Anterior cingulate cortex (tissue), 58 donors: ENCODE data around the gene DIAPH1.

Source experiments
- DNase-seq, 58 donors: peaks; one replicate each; lab custom pipeline; 2025; lab: John Stamatoyannopoulos, UW

The DIAPH1 gene

DNA sequence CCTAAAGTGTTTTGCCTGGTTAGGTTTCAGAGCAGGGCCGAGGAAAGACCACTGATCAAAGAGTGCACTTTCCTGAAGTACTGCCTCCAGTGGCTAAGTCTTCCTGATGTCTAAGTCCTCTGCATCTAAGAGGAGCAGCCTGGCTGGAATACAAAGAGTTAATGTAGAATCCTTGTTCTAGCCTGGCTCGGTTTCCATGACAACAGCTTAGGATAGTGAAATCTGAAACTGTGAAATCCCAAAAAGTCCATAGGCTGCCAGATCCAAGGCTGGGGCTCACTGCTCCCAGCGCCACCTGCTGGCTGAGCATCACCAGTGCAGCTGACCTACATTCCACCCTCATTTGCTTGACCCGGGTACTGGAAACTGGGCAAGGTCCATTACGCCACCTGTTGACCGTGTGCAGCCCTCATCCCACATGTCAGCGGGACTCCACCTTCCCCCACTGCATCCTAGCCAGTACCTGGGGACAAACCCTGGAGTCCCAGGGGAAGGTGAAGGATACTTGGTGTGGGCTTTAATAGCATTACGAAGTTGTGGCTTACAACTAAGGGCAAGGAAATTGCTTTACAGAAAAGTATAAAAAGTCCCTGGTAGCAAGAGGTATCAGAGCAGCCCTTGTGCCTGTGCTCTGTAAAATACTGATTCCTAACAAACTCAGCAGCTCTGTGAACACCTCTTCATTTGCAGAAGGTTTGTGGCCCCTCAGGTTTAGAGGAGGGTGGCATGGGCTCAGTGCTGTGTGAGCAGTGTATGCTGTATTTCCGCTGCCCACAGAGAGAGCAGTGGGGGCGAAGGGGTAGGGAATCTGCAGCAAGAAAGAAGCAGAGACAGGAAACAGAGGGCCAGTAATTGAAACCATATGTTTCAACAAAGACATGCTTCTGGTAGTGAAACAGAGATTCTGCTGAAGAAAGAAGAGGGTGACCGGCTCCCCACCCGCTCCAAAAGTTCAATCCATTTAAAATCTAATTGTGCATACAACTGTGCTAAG lies 93.9 kb downstream of the DIAPH1 start:
- DNase-seq, result peak in 56 of 58 donors; percentile 45 to 92 (median 77)

DNA sequence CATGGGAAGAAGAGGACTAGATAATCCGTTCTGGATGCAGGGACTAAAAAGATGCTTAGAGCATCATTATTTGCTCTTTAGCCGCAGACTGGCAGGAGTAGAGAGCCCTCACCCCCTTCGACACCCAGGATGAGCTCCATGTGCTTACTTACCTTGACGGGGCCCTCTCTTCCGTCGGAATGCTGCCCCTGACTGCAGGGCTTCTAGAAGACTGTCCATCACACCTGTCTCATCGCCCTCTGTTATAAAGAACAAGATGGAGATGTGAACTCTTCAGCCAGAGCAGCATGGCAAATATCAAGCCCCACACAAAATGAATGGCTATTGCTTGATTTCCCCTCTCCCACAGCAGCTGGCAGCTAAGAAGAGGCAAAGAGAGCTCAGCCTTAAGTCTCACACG lies 94.8 kb downstream of the DIAPH1 start:
- DNase-seq, result no peak

DNA sequence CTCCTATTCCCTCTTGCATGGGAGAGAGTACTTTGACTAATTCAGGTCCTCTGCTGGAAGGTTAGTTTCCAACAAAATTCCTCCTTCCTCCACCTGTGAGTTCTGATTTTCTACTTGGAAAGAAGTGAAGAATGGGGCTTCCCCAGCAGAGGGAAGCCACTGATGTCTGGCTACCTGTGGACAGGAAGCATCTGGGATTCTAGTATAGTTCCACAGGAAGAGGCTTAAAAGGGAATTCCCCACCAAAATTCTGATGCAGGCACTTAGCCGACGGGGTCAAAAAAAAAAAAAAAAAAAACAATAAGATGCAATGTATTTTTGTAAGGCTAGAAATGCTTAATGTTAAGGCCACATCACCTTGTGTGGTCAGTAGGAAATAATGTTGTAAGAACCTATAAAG lies 96.5 kb downstream of the DIAPH1 start:
- DNase-seq, result no peak

DNA sequence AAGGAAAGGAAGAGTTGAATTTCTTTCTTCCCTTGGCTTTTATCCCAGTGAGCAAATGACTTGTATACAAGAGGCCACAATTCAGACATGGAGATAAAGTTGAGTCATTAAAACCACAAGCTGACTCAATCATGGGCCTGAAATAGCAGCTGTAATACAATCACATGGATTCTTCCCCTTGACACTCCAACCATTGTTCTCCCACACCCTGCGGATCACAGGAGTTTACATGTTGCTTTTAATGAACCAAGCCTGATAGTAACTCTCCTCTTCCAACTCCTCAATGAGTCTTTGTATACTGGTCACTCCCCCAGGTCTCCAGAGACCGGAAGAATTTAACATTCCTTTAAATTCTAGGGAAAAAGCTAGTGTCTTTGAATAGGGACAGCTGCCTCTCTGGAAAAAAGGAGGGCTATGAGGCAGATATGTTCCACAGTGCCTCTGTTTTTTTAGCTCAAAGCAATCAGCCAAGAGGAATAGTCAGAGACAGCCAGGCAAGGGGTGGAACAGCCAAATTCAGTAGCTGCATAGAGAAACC lies 97.5 kb downstream of the DIAPH1 start:
- DNase-seq, result peak in 26 of 58 donors; percentile 16 to 88 (median 44)

DNA sequence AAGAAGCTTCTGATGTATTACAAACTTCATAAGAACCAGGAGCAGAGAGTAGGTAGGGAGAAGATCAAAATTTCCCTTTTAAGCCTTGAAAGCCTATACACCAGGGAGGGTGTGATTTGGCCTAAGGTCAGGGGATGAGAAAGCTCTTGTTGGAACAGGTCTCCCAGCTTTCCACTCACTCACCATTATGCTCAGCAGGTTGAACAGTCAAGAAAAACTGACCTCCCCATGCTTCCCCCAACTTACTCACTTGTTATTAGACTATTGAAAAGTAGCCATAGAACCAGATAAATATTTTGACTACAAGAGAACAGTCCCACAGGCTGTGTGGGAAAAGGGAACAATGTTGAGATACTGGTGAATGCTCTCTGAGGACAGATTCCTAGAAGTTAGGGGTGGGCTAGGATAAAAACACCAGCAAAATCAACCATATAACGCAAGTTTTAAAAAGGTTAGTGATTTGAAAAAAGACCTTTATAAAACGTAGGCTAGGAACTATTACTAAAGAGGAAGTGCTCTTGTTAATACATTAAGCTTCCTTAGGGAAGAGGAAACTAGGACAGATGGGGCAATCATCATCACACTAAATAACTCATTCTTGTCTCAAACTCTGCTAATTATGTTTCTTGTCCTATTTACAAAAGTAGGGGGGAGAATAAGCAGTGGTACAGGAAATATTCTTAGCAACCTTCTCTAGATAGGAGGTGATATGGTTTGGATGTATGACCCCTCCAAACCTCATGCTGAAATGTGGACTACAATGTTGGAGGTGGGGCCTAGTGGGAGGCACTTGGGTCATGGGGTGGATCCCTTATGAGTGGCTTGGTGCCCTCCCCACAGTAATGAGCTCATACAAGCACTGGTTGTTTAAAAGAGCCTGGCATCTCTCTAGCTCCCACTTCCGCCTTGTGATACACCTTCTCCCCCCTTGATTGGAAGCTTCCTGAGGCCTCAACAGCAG lies 98.9 kb downstream of the DIAPH1 start:
- DNase-seq, result no peak

DNA sequence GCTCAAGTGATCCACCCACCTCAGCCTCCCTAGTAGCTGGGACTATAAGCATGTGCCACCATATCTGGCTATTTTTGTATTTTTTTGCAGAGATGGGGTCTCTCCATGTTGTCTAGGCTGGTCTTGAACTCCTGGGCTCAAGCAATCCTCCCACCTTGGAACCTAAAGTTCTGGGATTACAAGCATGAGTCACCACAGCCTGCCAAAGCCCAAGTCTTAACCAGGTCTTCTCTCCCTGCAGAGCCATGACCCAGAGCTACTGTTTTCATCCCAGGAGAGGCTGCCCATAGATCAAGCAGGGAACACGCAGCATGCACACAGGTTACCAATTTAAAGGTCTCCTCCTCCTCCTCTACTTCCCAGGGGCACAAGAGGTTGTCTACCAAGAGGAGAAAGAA lies 100.2 kb downstream of the DIAPH1 start:
- no peak for DNase-seq

DNA sequence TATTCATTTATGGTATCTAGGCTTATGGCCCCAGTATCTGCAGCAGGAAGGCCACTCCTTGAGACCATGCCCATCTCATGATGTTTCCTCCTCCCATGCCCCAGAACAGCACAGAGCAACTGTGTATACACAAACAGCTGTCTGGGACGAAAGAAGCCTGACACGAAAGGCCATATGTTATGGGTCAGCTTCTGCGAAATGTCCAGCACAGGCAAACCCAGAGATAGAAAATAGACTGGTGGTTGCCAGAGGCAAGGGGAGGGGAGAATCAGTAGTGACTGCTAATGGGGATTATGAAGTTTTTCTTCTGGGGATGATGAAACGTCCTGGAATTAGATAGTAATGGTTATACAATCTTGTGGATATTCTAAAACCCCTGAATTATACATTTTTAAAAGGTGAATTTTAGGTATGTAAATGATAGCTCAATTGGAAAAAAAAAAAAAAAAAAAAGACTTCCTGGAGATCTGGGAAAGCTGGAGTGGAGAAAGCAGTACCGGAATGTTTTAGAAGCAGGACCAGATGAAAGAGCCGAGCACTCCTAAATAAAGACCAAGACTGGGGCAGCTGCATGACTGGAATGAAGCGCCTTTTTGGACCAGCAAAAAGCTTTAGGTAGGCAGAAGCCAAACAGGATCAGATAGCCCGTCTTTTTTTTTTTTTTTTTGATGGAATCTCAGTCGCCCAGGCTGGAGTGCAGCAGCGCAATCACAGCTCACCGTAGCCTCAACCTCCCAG lies 100.8 kb downstream of the DIAPH1 start:
- DNase-seq, result no peak

DNA sequence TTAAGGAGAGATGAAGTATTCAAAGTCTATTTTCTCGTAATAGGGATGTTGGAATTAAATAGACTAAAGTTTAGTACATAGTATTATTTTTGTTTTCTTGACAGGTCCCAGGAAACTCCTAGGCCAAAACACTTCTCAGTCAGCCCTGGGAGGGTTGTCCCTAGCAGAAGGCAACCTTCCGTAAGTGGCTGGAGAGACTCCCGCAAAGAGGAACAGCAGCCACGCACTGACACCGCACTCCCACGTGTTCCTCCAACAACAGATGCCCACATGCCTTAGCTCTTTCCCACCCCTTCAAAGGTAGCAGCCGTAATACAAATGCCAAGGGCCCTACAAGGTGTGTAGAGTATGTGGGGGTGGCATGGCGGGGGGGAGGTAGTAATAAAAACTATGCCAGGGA lies 101.5 kb downstream of the DIAPH1 start:
- no peak for DNase-seq

DNA sequence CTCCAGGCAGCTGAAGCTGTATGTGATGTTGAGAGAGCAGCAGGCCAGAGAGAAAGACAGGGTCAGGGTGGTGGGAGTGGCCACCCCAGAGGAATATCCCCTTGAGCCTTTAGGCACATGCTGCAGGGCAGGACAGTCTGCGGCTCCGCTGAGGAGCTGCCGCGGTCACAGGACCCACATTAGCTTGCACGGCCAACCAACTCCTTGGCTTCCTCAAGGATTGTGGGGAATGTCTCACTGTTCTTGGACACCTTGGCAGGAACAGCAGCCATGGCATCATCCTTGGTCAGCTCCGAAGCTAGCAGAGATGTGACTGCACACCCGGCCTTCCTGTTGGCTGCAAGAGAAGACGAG lies 102.2 kb downstream of the DIAPH1 start:
- no peak for DNase-seq

DNA sequence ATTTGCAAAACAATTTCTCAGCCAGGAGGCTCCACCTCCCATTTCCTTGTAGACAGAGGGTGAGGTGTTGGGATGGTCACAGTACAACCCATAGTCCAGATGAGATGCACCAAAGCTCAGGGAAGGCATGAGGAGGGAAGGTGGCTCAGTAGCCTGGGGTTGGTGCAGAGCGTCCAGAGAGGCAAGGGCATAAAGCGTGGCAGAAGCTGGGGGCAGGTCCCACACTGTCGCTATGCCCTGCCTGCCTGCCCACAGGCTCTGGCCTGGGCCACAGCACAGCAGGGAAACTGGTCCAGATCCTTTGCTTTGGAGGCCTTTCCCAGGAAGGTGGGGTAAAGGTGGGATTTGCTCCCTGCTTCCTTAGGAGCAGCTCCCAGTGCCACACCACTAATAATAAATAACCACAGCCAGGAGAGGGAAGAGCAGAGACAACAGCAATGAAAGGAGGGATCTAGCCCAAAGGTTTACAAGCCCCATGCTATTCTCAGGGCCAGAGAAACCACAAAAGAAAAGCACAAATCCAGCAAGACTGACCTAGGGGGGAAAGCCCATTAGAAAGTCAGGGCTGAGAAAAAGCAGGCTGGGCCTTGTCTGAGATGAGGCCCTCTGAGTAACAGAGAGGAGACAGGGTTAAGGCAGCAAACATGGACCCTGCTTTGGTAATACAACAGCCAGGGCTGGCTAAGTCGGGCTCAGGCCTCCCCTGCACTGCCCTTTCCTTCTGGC lies 102.7 kb downstream of the DIAPH1 start:
- no peak for DNase-seq

DNA sequence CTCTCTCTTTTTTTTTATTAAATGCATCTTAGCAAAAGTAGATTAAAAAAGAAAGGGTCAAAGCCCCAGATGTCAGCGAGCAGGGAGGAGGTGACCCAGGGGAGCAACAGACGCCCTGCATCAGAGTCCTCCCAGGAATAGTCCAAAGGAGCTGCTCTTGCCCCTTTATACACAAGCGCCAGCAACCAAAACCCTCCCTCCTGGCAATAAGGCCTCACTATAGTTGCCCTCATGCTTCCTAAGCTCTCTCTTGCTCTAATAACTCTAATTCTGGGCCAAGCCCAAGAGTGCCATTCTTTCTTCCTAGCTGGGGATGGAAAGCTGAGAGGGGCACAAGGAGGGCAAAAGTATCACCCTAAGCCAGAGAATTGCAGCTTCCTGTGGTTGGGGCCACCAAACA lies 103.7 kb downstream of the DIAPH1 start:
- DNase-seq, result peak in 5 of 58 donors; percentile 14 to 51 (median 21)

DNA sequence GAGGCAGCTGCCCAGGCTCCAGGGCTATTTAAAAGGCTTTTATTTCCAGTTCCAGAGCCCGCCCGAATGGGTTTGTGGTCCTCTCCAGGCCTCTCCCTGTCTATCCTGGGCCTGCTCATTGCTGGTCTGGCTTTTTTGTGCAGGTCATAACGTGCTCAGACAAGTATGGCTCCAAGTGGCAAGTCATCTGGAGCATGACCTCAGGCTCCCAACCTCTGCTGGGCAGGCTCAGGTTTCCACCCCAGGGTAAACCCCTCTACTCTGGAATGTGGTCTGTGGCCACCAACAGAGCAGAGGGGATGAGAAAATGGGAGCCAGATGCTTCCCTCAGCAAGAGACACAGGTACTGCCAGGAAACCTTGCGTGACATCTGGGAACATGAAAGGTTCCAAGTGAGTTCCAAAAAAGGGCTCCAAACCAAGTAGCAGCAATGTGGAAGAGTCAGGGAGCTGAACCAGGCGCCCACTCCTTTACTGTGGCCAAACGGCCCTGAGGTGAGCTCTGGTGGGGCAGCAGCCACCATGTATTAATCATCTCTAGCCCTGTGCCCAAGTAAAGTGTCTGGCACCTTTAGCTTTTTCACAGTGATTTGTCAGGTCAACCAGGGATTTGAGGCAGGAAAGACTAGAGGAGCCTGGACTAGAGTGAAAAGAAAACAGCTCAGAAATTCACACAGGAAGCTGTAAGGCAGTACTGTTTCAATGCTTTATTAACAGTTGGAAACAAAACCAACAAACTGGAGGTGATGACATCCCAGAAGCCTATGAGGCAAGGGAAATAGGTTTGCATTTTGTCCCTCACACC lies 104.3 kb downstream of the DIAPH1 start:
- DNase-seq, result no peak

DNA sequence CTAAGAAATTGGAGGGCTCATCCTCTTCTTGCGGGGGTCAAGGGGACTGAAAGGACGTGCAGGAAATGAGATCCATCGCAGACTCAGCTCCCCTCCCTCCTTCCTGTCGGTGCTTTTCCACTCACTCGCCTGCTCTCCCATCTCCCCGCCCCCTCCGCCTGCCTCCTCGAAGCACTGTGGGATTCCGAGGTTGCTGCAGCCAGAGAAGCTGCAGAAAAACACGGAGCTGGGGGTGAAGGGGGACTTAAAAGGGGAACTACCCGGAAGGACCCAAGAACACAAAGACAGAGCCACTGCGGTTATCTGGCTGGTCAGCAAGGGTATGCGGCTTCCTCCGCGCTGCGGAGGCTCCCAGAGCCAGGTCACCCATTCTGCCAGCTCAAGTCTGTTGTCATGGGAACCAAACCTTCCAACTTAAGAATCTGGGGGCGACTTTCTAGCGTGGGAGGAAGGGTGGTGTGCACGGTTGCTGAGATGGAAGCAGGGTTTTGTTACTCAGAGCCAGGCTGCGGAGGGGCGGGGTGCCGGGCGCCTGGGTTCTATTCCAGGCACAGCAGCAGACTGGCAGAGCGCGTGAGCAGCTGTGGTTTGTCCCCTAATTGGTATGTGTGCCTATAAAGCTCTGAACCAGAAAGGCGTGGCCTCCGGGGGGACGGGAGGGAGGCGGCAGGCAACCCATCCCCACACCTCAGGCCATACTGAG lies 105.0 kb downstream of the DIAPH1 start:
- peak in 55 of 58 donors; percentile 54 to 98 (median 87) for DNase-seq

DNA sequence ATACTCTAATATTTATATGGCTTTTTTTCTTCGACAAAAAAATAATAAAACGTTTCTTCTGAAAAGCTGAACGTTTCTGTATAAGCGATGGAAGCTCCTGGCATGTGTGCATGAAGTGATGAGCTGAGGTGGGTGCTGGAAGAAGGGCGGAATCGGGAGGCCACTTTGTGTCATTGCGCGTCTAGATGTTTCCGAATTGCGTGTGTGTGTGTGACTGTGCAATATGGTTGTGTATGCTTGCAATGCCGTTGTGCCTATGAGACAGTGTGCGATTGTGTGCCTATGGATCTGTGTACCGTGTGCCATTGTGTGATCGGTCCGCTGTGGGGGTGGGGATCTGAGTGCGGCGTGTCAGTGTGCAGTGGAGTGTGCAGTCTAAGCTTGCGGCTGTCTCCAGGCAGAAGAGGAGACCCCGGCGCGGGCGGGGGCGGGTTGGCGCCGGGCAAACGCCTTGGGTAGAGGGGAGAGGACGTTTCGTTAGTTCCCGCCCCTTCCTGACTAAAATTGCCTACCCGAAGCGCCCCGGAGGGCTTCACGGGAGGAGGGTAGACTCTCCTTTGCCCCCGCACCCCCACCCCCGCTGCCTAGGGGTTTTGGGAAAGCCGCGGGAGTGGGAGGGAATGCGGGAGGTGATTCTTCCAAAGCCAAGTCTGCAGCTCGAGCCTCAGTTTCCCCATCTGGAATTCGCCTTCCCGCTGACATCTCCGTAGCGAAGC lies 105.7 kb downstream of the DIAPH1 start:
- DNase-seq, result peak in 43 of 58 donors; percentile 24 to 85 (median 60)

DNA sequence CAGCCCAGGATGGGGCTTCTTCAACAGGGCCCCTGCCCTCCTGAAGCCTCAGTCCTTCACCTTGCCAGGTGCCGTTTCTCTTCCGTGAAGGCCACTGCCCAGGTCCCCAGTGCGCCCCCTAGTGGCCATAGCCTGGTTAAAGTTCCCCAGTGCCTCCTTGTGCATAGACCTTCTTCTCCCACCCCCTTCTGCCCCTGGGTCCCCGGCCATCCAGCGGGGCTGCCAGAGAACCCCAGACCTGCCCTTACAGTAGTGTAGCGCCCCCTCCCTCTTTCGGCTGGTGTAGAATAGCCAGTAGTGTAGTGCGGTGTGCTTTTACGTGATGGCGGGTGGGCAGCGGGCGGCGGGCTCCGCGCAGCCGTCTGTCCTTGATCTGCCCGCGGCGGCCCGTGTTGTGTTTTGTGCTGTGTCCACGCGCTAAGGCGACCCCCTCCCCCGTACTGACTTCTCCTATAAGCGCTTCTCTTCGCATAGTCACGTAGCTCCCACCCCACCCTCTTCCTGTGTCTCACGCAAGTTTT lies 106.3 kb downstream of the DIAPH1 start:
- DNase-seq, result peak in 49 of 58 donors; percentile 28 to 89 (median 53)

DNA sequence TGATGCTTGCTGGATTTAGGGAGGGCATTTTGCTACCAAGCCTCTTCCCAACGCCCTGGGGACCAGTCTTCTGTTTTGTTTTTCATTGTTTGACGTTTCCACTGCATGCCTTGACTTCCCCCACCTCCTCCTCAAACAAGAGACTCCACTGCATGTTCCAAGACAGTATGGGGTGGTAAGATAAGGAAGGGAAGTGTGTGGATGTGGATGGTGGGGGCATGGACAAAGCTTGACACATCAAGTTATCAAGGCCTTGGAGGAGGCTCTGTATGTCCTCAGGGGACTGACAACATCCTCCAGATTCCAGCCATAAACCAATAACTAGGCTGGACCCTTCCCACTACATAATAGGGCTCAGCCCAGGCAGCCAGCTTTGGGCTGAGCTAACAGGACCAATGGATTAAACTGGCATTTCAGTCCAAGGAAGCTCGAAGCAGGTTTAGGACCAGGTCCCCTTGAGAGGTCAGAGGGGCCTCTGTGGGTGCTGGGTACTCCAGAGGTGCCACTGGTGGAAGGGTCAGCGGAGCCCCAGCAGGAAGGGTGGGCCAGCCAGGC lies 107.0 kb downstream of the DIAPH1 start:
- DNase-seq, result no peak
